A673 (cell line): Measurements from ENCODE around the gene ROBO2. TPM values are rescaled to one million over a fixed set of nuclear protein-coding genes. Genes with fewer than 3 reads are reported as not detected.

ENCODE experiments used
- BruUV-seq: library from RNA; stranded (reverse); fragments of 400-500 nt; replicated peaks from 2 replicates; lab custom pipeline; 2021; lab: Mats Ljungman, UMichigan
- CTCF ChIA-PET: fragments of 300-600 bp; sonication (Branson Sonifier 250); formaldehyde crosslinking; loops from one replicate; lab custom pipeline; 2022; ENCODE audit warnings: antibody characterized with exemption; lab: Charles Lee
- POLR2A ChIA-PET: fragments of 300-600 bp; sonication (Branson Sonifier 250); formaldehyde crosslinking; loops from one replicate; lab custom pipeline; 2022; ENCODE audit warnings: antibody characterized with exemption; ENCODE audit not compliant: low non-redundant PET; lab: Charles Lee
- DNase-seq: peaks from one replicate; pipeline ENCODE4 v3.0.0-alpha.2; 2015; ENCODE audit warnings: low spot score
- H3K27ac ChIP-seq: fragments of 200-600 bp; sonication (generic); 2 replicates; pipeline ENCODE4 v1.5.1; 2016; ENCODE audit warnings: mixed run types, low read depth, mild to moderate bottlenecking, mixed read lengths, antibody characterized with exemption, low read length; ENCODE audit not compliant: poor library complexity, severe bottlenecking
- H3K27me3 ChIP-seq: fragments of 200-600 bp; sonication (generic); replicated peaks from 2 replicates; pipeline ENCODE4 v1.6.1; 2017; ENCODE audit warnings: mixed run types, low read depth, mild to moderate bottlenecking, mixed read lengths, antibody characterized with exemption, low read length; ENCODE audit not compliant: insufficient read depth, poor library complexity
- H3K36me3 ChIP-seq: fragments of 200-600 bp; sonication (generic); 2 replicates; pipeline ENCODE4 v1.6.1; 2016; ENCODE audit warnings: mixed run types, mild to moderate bottlenecking, mixed read lengths, antibody characterized with exemption, low read length; ENCODE audit not compliant: insufficient read depth, poor library complexity, severe bottlenecking
- H3K4me1 ChIP-seq: fragments of 200-600 bp; sonication (generic); 2 replicates; pipeline ENCODE4 v1.6.1; 2017; ENCODE audit warnings: mixed run types, mild to moderate bottlenecking, mixed read lengths, antibody characterized with exemption, low read length; ENCODE audit not compliant: insufficient read depth, poor library complexity, severe bottlenecking
- H3K4me3 ChIP-seq: fragments of 200-600 bp; sonication (generic); 2 replicates; pipeline ENCODE4 v1.5.1; 2016; ENCODE audit warnings: low read depth, mixed run types, mild to moderate bottlenecking, mixed read lengths, low read length; ENCODE audit not compliant: poor library complexity, severe bottlenecking
- H3K9me3 ChIP-seq: fragments of 200-600 bp; sonication (generic); 2 replicates; pipeline ENCODE4 v1.6.1; 2016; ENCODE audit warnings: mixed run types, low read depth, mild to moderate bottlenecking, mixed read lengths, antibody characterized with exemption, low read length; ENCODE audit not compliant: poor library complexity, severe bottlenecking
- CTCF ChIP-seq: fragments of 300-800, 200-600 bp; sonication (generic); conservative IDR thresholded peaks from 2 replicates; pipeline ENCODE4 v1.5.1; 2017; ENCODE audit warnings: low read depth, mild to moderate bottlenecking, antibody characterized with exemption, low read length, moderate library complexity, mixed read lengths
- EZH2 ChIP-seq: fragments of 200-600 bp; sonication (generic); IDR thresholded peaks from 2 replicates; pipeline ENCODE4 v1.6.1; 2017; ENCODE audit warnings: borderline replicate concordance, low read depth, mild to moderate bottlenecking, mixed read lengths, antibody characterized with exemption, low read length; ENCODE audit not compliant: poor library complexity, severe bottlenecking
- intact Hi-C: fragments of 100-400 bp; cut with micrococcal nuclease; formaldehyde crosslinking; loops from one replicate; pipeline ENCODE4 v1.10.0; 2022; ENCODE audit not compliant: unreplicated experiment
- total RNA-seq: library from RNA; stranded (reverse); gene quantifications from 2 replicates; pipeline ENCODE4 v1.2.3, GENCODE V29; 2021

The ROBO2 gene
- total RNA-seq, 1 experiment from 2014 or later: 17.5 TPM

GRCh38 chr3:77699125-77699691 lies 659.3 kb downstream of the ROBO2 start:
- POLR2A ChIA-PET: no interaction called here
- Histone ChIP-seq H3K27ac (no peak overlapping the region), H3K4me3 (no peak overlapping the region), H3K27me3 (no peaks in the 10 kb centered on the region), H3K9me3 (no peaks in the 10 kb centered on the region), H3K36me3 (no peaks in the 10 kb centered on the region), H3K4me1 (no peaks in the 10 kb centered on the region)
- TF ChIP-seq CTCF: no peak
- TF ChIP-seq EZH2: no peak
- DNase-seq: no peak
- CTCF ChIA-PET: no interaction called here
- intact Hi-C loops: no loop called here
- BruUV-seq: no TSS peak
